Measurements from ENCODE around the gene UBR7. TPM values are rescaled to one million over a fixed set of nuclear protein-coding genes. Genes with fewer than 3 reads are reported as not detected.

UBR7 gene
- total RNA-seq, 2 experiments from 2014 or later = 38.1 to 45.1 TPM

DNA sequence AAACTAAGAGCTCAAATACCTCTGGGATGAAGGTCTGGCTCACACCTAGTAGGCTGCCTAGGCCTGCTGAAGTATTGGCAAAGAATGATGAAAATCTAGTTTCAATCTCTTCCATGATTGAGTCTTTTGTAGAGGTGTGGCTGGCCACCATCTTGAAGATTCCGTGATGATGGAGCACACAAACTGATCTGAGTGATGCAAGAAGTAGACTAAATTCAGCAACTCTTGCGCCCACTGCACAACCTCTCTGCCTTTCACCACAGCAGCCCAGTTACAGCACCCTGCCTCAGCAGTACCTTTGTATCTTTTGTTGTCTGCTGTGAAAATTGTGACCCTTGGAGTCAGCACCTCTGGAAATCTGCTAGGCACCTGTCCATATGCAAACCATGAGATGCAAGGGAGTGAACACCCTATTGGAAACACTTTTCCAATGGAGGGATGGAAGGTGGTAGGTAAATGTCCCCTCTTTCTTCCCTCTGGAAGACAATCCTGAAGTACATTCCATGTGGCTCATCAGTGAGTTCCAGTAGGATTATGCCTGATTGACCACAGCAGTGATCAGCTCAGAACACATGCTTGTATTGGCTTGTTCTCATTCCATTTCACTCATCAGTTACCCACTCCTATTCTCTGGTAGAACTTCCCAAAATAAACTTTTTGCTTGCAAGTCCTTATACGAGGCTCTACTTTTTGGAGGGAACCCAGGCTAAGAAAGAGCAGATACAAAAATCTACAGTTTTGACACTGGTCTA lies 67.2 kb downstream of the UBR7 start:
- Histone ChIP-seq H2AFZ (ENCODE audit: low read length) (no peak overlapping the region), H4K20me1 (ENCODE audit: insufficient read depth, low read length) (no peaks in the 10 kb centered on the region), H3K79me2 (ENCODE audit: insufficient read depth, low read depth, low read length) (no peaks in the 10 kb centered on the region), H3K27ac (ENCODE audit: low read depth, low read length, poor library complexity, severe bottlenecking) (no peak overlapping the region), H3K4me2 (ENCODE audit: low read length) (no peak overlapping the region), H3K4me1 (ENCODE audit: insufficient read depth, low read length, poor library complexity, severe bottlenecking) (peaks cover 5% of the 10 kb centered on the region), H3K9me3 (ENCODE audit: low read length) (no peaks in the 10 kb centered on the region), H3K4me3 (ENCODE audit: low read depth, low read length, poor library complexity, severe bottlenecking) (no peak overlapping the region), H3K9me2 (ENCODE audit: insufficient read depth, low read length) (no peaks in the 10 kb centered on the region), H3K36me3 (ENCODE audit: insufficient read depth, low read length) (no peaks in the 10 kb centered on the region)
- DNase-seq (ENCODE audit: low spot score) = no peak
- ChIA-PET CTCF (ENCODE audit: unreplicated experiment) (no interaction called here), POLR2A (no interaction called here)
- TF ChIP-seq, protein P1, sequence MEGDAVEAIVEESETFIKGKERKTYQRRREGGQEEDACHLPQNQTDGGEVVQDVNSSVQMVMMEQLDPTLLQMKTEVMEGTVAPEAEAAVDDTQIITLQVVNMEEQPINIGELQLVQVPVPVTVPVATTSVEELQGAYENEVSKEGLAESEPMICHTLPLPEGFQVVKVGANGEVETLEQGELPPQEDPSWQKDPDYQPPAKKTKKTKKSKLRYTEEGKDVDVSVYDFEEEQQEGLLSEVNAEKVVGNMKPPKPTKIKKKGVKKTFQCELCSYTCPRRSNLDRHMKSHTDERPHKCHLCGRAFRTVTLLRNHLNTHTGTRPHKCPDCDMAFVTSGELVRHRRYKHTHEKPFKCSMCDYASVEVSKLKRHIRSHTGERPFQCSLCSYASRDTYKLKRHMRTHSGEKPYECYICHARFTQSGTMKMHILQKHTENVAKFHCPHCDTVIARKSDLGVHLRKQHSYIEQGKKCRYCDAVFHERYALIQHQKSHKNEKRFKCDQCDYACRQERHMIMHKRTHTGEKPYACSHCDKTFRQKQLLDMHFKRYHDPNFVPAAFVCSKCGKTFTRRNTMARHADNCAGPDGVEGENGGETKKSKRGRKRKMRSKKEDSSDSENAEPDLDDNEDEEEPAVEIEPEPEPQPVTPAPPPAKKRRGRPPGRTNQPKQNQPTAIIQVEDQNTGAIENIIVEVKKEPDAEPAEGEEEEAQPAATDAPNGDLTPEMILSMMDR (conservative IDR thresholded peaks at IDR 0.05; ENCODE audit: low read length) = no peak
- no peak for TF ChIP-seq EZH2phosphoT487 (IDR thresholded peaks at IDR 0.05; ENCODE audit: borderline replicate concordance, low read depth, low read length)
- no TSS peak for BruUV-seq (replicated peaks)
- intact Hi-C loops (cut with micrococcal nuclease; ENCODE audit: unreplicated experiment) = no loop called here

GRCh38 chr14:93276031-93276716 lies 69.1 kb downstream of the UBR7 start:
- no peak overlapping the region for H3K4me3 ChIP-seq (ENCODE audit: low read depth, low read length, poor library complexity, severe bottlenecking)
- intact Hi-C loops (cut with micrococcal nuclease; ENCODE audit: unreplicated experiment) = no loop called here
- no peak overlapping the region for H2AFZ ChIP-seq (ENCODE audit: low read length)
- H3K9me3 ChIP-seq (ENCODE audit: low read length) = no peaks in the 10 kb centered on the region
- H3K27ac ChIP-seq (ENCODE audit: low read depth, low read length, poor library complexity, severe bottlenecking) = no peak overlapping the region
- POLR2A ChIA-PET = interaction anchor here (1.0 kb wide), 1 partner anchor 11 kb away, joined by 3 read pairs; no protein-coding TSS in a partner anchor
- no peak for DNase-seq (ENCODE audit: low spot score)
- H3K4me1 ChIP-seq (ENCODE audit: insufficient read depth, low read length, poor library complexity, severe bottlenecking) = peaks cover 5% of the 10 kb centered on the region
- no peak for TF ChIP-seq EZH2phosphoT487 (IDR thresholded peaks at IDR 0.05; ENCODE audit: borderline replicate concordance, low read depth, low read length)
- TF ChIP-seq, protein P1 (conservative IDR thresholded peaks at IDR 0.05; ENCODE audit: low read length) = no peak
- CTCF ChIA-PET (ENCODE audit: unreplicated experiment) = no interaction called here
- H4K20me1 ChIP-seq (ENCODE audit: insufficient read depth, low read length) = no peaks in the 10 kb centered on the region
- H3K9me2 ChIP-seq (ENCODE audit: insufficient read depth, low read length) = no peaks in the 10 kb centered on the region
- no TSS peak for BruUV-seq (replicated peaks)
- no peaks in the 10 kb centered on the region for H3K79me2 ChIP-seq (ENCODE audit: insufficient read depth, low read depth, low read length)
- H3K36me3 ChIP-seq (ENCODE audit: insufficient read depth, low read length) = no peaks in the 10 kb centered on the region
- H3K4me2 ChIP-seq (ENCODE audit: low read length) = no peak overlapping the region

Other genes starting within 250 kb of the UBR7 start
- 17.8 and 25.2 TPM in 2 replicates for gene ITPK1, start 91.3 kb upstream of the UBR7 start, total RNA-seq (2014; rRNA removed; shearing (Covaris generic))
- 34.7 and 35.8 TPM in 2 replicates for gene ITPK1, start 91.3 kb upstream of the UBR7 start, total RNA-seq (2022)
- 31.2 and 34.3 TPM in 2 replicates for gene MOAP1, start 22.4 kb upstream of the UBR7 start, total RNA-seq (2014; rRNA removed; shearing (Covaris generic))
- 26.4 TPM in 2 replicates for gene MOAP1, start 22.4 kb upstream of the UBR7 start, total RNA-seq (2022)
- gene LYSET, start 21.9 kb upstream of the UBR7 start, total RNA-seq (2014; rRNA removed; shearing (Covaris generic)) = 9.3 and 12.0 TPM in 2 replicates
- gene LYSET, start 21.9 kb upstream of the UBR7 start, total RNA-seq (2022) = 17.9 and 19.7 TPM in 2 replicates
- 54.8 and 78.7 TPM in 2 replicates for gene GON7, start 191 bp upstream of the UBR7 start, total RNA-seq (2014; rRNA removed; shearing (Covaris generic))
- 27.9 and 28.9 TPM in 2 replicates for gene GON7, start 191 bp upstream of the UBR7 start, total RNA-seq (2022)
- gene BTBD7, start 125.8 kb downstream of the UBR7 start, total RNA-seq (2014; rRNA removed; shearing (Covaris generic)) = 9.7 and 10.7 TPM in 2 replicates
- gene BTBD7, start 125.8 kb downstream of the UBR7 start, total RNA-seq (2022) = 19.6 and 23.5 TPM in 2 replicates
- not detected in 2 replicates for gene COX8C, start 139.9 kb downstream of the UBR7 start, total RNA-seq (2014; rRNA removed; shearing (Covaris generic))
- gene COX8C, start 139.9 kb downstream of the UBR7 start, total RNA-seq (2022) = not detected in 2 replicates
- 0.08 and 0.19 TPM in 2 replicates for gene UNC79, start 223.7 kb downstream of the UBR7 start, total RNA-seq (2014; rRNA removed; shearing (Covaris generic))
- gene UNC79, start 223.7 kb downstream of the UBR7 start, total RNA-seq (2022) = 0.09 and 0.17 TPM in 2 replicates